Measurements from ENCODE around the gene CT83.

The CT83 gene, protein sequence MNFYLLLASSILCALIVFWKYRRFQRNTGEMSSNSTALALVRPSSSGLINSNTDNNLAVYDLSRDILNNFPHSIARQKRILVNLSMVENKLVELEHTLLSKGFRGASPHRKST

GRCh38 chrX:116462822-116463221 lies at the start of gene CT83:
Gene CT83 (minus strand): TSS chrX:116462976. CDS start chrX:116462856, 120 bp downstream.
- DNase-seq = no peak

DNA sequence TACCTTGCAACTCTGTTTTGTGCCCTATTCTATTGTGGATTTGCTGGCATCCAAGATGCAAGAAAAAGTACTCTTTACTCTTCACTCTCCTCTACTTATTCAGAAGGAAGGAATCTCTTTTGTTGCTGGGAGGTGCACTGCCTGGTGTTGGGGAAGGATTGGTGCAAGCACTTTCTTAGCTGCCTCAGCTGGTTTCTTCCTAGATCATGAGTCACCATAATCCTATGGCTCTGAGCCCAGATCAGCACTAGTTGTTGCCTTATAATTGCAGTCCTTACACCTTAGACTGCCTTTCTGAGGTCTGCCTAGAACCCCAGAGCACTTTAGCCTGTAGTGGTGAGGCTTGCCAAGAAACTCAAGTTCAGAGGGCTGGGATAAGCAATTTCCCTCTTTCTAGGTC lies 37.0 kb upstream of the CT83 start:
- peak; percentile 21 for DNase-seq

DNA sequence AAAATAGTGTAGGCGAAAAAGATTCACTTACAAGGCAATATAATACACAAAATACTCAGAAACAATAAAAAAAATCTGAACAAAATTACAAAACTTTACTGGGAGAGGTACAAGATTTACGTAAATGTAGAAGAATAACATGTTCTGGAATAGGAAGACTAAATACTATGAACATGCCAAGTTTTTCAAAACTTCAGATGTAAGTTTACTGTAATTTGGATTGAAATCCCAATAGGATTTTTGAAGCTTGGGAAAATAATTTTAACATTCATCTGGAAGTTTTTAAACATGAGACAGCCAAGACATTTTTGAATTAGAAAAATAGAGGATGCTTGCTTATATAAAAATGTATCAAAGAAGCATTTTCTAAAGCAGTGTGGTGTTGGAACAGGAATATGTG lies 30.5 kb upstream of the CT83 start:
- DNase-seq = no peak

DNA sequence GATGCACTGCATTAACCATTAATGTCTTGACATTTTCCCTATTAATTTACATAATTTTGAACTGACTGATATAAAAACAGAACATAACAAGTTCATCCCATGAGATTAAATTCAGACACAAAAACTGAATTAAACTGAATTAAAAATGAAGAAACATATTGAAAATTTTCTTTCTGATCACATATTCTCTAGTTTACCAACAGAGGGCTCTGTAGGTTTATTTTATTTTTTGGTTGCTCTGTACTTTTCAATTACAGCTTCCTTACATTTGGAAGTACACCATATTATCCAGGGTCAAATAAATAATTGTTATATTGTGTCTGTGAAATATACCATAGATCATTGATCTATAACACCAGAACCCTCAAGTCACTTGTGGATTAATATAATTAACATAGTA lies 27.3 kb upstream of the CT83 start:
- DNase-seq = peak; percentile 43

DNA sequence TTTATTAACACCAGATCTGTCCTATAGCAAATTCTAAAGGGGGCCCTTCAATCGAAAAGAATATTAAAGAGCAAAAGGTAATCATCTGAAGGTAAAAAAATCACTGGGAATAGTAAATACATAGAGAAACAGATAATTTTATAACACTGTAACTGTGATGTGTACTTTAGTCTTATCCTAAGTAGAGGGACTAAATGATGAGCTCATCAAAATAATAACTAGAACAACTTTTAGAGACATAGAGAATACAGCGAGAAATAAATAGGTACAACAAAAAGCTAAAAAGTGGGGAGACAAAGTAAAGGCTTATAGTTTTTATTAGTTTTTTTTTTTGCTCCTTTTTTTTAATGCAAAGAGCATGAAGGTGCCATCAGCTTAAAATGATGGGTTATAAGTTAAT lies 17.3 kb upstream of the CT83 start:
- DNase-seq = no peak

DNA sequence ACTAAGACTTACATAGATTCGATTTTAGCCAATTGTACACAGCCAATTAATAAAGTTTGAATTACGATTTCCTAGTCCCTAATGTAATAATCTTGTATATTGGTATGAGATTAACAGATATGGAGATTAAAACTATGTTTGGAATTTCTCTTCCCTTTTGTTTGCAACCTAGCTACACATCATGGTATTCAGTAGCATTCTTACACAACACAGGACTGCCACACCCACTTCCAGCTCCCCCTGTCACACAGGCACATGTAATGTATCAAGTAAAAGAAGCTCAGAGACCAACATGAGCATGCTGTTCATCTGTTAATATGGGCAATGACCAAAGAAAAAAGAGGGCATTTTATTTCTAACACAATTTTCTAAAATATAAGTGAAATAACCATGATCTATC lies 13.6 kb downstream of the CT83 start:
- DNase-seq = no peak

- DNase-seq = peak; percentile 92
Observed at GRCh38 chrX:116436358-116436816, 26.4 kb downstream of the CT83 start, which contains the start of gene SLC6A14. Gene SLC6A14 (plus strand): TSS chrX:116436606. CDS start chrX:116436710, 104 bp downstream.

- peak; percentile 15 for DNase-seq
Observed at GRCh38 chrX:116435597-116435996, 27.2 kb downstream of the CT83 start.

DNA sequence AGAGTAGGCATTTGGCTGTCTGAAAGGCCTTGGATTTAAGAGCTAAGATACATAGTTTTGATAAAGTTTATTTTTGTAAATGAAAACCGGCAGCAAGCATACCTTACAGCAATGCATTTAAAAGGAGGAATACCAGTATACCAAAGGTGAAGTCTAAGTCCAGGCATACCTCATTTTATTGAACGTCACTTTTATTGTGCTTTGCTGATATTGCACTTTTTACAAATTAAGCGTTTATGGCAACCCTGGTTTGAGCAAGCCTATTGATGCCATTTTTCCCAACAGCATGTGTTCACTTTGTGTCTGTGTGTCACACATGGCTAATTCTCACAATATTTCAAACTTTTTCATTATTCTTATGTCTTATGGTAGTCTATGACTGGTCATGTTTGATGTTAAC lies 34.8 kb downstream of the CT83 start:
- DNase-seq = no peak

- DNase-seq = peak; percentile 25
Observed at GRCh38 chrX:116417968-116418367, 44.8 kb downstream of the CT83 start.

DNA sequence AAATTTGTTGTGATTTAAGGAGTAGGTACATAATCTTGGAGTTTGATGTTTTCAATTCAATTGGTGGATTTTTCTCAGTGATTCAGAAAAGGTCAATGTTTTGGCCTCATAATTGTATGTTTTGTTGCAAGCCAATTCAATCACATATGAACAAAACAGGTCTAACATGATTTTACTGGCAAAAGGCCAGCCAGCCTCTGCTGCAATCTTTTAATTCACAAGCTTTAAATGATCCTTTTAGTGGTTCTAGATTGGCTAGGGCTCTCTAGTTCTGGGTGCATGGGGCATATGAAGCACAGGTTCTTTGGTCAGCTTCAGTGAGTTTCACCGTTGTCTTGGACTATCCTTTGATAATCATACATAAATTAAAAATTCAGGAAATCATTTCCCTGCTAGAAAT lies 45.6 kb downstream of the CT83 start:
- DNase-seq = peak; percentile 54

- no peak for DNase-seq
Observed at GRCh38 chrX:116413273-116413672, 49.5 kb downstream of the CT83 start.
